GM19240 (cell line): ENCODE data around the gene OSER1.

Experiments used
- DNase-seq: peaks from one replicate; pipeline ENCODE4 v3.0.0; 2011; ENCODE audit warnings: low spot score; ENCODE audit not compliant: insufficient read length

The OSER1 gene

GRCh38 chr20:44180814-44181213 is 29.8 kb downstream of the OSER1 start:
- DNase-seq = no peak

- DNase-seq = no peak
Measured at GRCh38 chr20:44176833-44177534, 33.6 kb downstream of the OSER1 start.

- no peak for DNase-seq
Measured at GRCh38 chr20:44174996-44175765, 35.4 kb downstream of the OSER1 start.

GRCh38 chr20:44173846-44174245 is 36.7 kb downstream of the OSER1 start:
- no peak for DNase-seq

GRCh38 chr20:44173116-44173515 is 37.5 kb downstream of the OSER1 start:
- no peak for DNase-seq

GRCh38 chr20:44172572-44172950 is 38.0 kb downstream of the OSER1 start:
- no peak for DNase-seq

DNA sequence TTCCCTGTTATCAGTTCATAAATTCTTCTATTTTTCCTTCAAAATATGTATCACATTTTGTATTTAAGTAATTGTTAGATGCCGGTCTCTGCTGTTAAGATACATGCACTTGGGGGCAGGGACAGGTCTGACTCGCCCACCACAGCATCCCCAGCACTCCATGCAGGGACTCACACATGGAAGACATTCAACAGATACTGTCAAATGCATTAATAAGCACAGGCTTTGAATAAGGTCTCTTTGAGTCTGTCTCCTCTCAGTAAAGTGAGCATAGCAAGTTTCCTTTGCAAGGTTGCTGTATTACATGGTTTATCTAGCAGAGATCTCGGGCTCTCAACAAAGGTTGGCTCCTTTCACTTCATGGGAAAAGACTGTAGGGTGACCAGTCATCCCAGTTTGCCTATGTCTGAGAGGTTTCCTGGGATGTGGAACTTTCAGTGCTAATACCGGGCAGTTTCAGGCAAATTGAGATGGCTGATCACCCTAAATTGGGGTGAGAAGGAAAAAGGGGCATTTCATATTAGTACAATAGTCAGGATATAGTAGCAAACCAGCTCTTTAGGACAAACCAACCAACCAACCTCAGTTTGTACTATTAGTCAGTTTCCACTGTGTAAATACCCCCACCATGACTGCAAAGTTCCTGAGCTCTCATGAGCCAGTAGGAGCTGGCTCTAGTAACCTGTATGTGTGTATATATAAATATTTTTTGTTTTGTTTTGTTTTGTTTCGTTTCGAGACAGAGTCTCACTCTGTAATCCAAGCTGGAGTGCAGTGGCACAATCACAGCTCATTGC is 38.6 kb downstream of the OSER1 start:
- no peak for DNase-seq

GRCh38 chr20:44170816-44171410 is 39.7 kb downstream of the OSER1 start:
- DNase-seq = no peak

DNA sequence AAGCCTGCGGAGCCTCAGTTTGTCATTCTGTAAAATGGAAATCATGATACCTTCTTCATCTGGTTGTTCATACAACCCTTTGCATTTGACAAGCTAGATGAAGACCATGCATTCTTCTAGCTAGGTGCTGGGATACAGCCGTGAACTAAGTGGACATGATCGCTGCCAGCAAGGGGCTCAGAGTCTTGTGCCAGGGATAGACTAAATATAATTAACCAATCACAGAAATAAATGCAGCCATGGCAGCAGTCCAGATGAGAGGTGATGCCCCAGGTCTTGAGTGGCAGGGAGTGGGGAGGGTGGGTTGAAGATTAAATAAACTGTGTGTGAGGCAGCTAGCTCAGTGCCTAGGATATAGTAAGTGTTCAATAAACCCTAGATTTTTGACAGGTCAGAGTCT is 42.8 kb downstream of the OSER1 start:
- DNase-seq = no peak

DNA sequence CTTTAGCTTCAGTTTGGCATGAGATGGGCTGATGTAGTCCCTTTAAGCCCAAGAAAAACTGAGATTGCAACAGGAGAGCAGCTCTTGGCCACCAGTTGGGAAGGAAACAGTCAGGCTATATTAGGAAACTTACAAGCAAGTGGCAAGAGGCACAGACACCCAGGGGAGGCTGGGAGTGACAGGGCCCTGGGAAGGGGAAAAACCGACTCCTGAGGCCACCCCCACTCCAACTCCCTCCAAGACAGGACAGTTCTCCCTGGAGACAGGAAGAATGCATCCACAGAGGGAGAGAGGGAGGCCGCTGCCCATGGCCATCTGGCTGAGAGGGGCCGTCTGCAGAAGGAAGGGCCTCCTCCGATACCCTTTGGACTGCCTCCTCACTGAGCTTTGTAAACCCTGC is 44.1 kb downstream of the OSER1 start:
- DNase-seq = no peak

GRCh38 chr20:44166008-44166407 is 44.6 kb downstream of the OSER1 start:
- DNase-seq = no peak

DNA sequence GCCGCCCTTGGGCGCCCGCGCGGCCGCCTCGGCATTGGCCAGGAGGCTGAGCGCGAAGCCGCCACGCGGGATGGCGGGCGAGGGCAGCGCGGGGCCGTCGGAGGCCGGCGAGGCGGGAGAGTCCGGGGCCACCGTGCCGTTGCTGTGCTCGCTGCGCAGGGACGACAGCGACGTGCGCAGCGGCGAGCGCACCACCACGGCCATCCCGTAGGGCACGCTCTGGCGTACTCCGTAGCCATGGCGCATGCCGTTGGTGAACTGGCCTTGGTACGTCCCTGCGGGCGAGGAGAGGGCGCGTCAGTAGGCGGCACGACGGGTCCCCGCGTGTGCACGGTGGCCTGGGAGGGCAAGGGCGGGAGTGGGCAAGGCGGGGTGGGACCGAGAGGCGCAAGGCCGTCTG is 50.4 kb downstream of the OSER1 start:
- no peak for DNase-seq

DNA sequence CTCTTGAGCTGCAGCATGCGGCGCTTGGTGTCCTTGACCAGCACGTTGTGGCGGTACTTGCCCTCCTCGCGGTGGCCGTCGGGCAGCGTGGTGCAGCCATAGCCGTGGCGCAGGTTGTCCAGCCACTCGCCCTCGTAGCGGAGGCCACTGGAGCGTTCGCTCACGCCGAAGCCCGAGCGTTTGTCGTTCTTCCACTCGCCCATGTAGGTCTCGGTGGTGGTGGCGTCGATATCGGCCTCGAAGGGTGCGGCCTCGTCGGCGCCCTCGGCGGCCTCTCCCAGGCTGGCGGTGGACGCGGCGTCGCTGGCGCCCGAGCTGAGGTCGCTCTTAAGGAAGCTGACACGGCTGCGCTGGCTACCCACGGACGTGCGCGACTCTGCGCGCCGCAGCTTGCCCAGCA is 50.9 kb downstream of the OSER1 start:
- DNase-seq = no peak

DNA sequence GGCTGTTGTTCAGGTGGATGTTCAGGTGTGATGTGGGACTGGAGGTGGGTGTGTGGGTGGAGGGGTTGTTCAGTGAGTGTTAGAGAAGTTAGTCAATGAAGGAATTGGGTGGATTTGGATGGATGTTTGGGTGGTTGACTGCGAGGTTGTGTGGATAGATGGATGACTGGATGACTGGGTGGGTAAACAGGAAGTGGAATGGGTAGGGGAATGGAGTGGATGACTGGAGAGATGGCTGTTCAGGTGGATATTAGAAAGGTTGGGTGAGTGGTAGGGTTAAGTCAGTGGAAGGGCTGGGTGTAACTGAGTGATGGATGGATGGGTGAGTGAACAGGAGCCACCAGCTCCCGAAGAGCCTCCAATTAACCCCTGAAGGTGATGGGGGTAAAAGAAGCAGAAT is 51.4 kb downstream of the OSER1 start:
- DNase-seq = no peak

DNA sequence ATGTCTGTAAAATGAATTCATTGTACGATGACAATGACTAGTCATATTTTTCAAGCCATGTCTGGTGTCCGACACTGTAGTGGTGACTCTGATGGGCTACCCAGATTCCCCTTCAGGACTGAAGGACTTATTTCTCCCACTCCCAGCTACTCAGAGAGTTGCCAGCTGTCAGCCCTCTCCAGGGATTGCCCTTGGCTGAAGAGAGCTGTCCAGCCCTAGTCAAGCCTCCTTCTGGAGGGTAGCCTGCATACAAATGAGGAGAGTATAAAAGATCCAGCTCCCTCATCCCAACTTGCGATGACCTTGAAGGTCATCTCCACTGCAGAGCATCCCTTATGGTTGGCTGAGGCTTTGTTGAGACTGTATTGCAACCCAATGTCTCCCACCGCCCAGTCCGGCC is 53.5 kb downstream of the OSER1 start:
- no peak for DNase-seq

- DNase-seq = no peak
Measured at GRCh38 chr20:44154521-44155001, 56.0 kb downstream of the OSER1 start.

- DNase-seq = no peak
Measured at GRCh38 chr20:44153636-44154043, 56.9 kb downstream of the OSER1 start.

DNA sequence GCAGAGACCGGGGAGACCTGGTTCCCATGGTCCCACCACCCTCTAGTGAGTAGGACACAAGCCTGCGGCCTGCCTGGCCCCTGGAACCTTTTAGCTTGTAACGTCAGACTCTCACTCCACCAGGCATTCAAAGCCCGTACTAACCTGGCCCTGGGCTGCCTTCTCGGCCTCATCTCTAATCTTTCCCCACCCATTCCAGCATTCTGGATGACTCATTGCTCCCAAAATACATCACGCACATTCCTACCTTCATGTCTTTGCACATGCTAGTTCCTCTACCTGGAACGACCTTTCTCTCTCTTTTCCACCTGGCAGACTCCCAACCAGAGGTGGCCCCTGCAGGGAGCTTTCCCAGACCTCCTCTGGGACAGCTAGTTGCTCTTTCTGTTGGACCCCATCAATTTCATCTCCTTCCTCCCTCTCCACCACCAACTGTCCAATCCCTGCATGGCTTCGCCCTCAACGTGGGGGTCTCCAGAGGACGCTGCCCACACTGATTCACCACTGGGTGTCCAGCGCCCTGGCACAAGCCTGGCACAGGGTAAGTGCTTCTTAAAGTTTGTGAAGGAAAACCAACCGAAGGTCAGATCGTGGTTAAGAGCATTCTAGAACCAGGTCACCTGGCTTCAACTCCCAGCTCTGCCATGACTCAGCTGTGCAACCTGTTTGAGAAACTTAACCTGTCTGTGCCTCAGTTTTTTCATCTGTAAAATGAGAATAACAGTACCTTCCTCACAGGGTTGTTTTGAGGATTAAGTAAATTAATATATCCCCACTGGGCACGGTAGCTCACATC is 58.8 kb downstream of the OSER1 start:
- no peak for DNase-seq

DNA sequence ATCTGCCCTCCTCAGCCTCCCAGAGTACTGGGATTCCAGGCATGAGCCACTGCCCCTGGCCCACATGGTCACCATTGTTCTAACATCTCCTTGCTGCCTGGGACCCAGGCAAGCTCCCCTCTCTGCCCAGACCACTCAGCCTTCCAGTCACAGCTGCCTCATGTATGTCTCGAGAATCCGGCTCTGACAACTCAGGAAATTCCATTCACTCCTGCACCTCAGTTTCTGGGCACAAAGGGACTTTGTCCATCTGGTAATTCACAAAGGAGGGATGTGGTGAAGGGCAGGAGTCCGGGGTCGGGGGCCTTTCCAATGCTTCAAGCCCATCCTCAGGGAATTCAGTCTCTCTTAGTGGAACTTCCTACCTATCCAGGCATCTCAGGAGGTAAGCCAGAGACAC is 64.3 kb downstream of the OSER1 start:
- no peak for DNase-seq
